ENCODE measurements around the gene WASHC4.
A peak's percentile ranks its signal among the peaks of the same experiment; 100 is the strongest.

Gene WASHC4

GRCh38 chr12:105205322-105206048 lies 98.0 kb downstream of the WASHC4 start:
- no peak for DNase-seq (ENCODE audit: low read depth in 2 of 2)

GRCh38 chr12:105206686-105207374 lies 99.3 kb downstream of the WASHC4 start:
- DNase-seq (ENCODE audit: low read depth in 2 of 2), result no peak

- no peak for DNase-seq (ENCODE audit: low read depth in 2 of 2)
These were observed 101.6 kb downstream of the WASHC4 start for GRCh38 chr12:105209091-105209490.

- peak; percentile 73 to 77 for DNase-seq (ENCODE audit: low read depth in 2 of 2)
These were observed 104.9 kb downstream of the WASHC4 start for GRCh38 chr12:105212438-105212837.

- no peak for DNase-seq (ENCODE audit: low read depth in 2 of 2)
These were observed 106.6 kb downstream of the WASHC4 start for GRCh38 chr12:105214148-105214547.

- no peak for DNase-seq (ENCODE audit: low read depth in 2 of 2)
These were observed 107.3 kb downstream of the WASHC4 start for GRCh38 chr12:105214670-105215375.

- no peak for DNase-seq (ENCODE audit: low read depth in 2 of 2)
These were observed 110.9 kb downstream of the WASHC4 start for GRCh38 chr12:105218434-105218833.
